WTC11 (cell line): ENCODE measurements around the gene OPN5. TPM values are rescaled to one million over a fixed set of nuclear protein-coding genes. Genes with fewer than 3 reads are reported as not detected.

Source experiments
- ATAC-seq: fragments of 200-7000 bp; cut with Tn5 transposase; 2 replicates; pipeline ENCODE4 v1.10.0; 2021; ENCODE audit warnings: mild to moderate bottlenecking, moderate library complexity
- CTCF ChIA-PET: fragments of 300-600 bp; sonication (Branson Sonifier 250); formaldehyde crosslinking; loops from one replicate; lab custom pipeline; 2021; ENCODE audit warnings: antibody characterized with exemption; lab: Charles Lee
- POLR2A ChIA-PET: fragments of 350-600 bp; sonication (Branson Sonifier 250); formaldehyde crosslinking; loops from one replicate; lab custom pipeline; 2021; ENCODE audit warnings: antibody characterized with exemption; lab: Charles Lee
- DNase-seq: peaks from one replicate; pipeline ENCODE4 v3.0.0; 2021; ENCODE audit warnings: low spot score
- H3K27ac Mint-ChIP-seq: 2 replicates; pipeline ENCODE4 v1.8.0; 2021; ENCODE audit warnings: mixed read lengths
- H3K27me3 Mint-ChIP-seq: 2 replicates; pipeline ENCODE4 v1.8.0; 2021; ENCODE audit warnings: low read depth, mild to moderate bottlenecking, moderate library complexity, mixed read lengths
- H3K36me3 Mint-ChIP-seq: 2 replicates; pipeline ENCODE4 v1.8.0; 2021; ENCODE audit warnings: mixed read lengths
- H3K4me1 Mint-ChIP-seq: 2 replicates; pipeline ENCODE4 v1.8.0; 2022; ENCODE audit warnings: mixed read lengths
- H3K4me3 Mint-ChIP-seq: 2 replicates; pipeline ENCODE4 v1.8.0; 2021; ENCODE audit warnings: mild to moderate bottlenecking, moderate library complexity, mixed read lengths
- H3K9me3 Mint-ChIP-seq: 2 replicates; pipeline ENCODE4 v1.8.0; 2021; ENCODE audit warnings: mixed read lengths
- ATF1 ChIP-seq: sonication (generic); formaldehyde crosslinking; IDR thresholded peaks from 2 replicates; pipeline ENCODE4 v1.8.1; 2023; ENCODE audit warnings: mild to moderate bottlenecking, moderate library complexity, missing genetic modification reagents
- CBFB ChIP-seq: sonication (generic); formaldehyde crosslinking; IDR thresholded peaks from 2 replicates; pipeline ENCODE4 v1.8.1; 2022; ENCODE audit warnings: mild to moderate bottlenecking, low read depth, missing genetic modification reagents
- CREM ChIP-seq: sonication (generic); formaldehyde crosslinking; IDR thresholded peaks from 2 replicates; pipeline ENCODE4 v1.8.1; 2022; ENCODE audit warnings: mild to moderate bottlenecking, missing genetic modification reagents, moderate library complexity
- E2F5 ChIP-seq: sonication (generic); formaldehyde crosslinking; IDR thresholded peaks from 2 replicates; pipeline ENCODE4 v1.8.1; 2022; ENCODE audit warnings: mild to moderate bottlenecking, moderate library complexity, missing genetic modification reagents
- ELF4 ChIP-seq: sonication (generic); formaldehyde crosslinking; IDR thresholded peaks from 2 replicates; pipeline ENCODE4 v1.8.1; 2022; ENCODE audit warnings: low read depth, mild to moderate bottlenecking, moderate library complexity, missing genetic modification reagents
- EMX1 ChIP-seq: fragments of 250-450 bp; sonication (Bioruptor Pico); IDR thresholded peaks from 2 replicates; pipeline ENCODE4 v1.8.0; 2021; ENCODE audit warnings: mild to moderate bottlenecking
- ETV6 ChIP-seq: sonication (generic); formaldehyde crosslinking; IDR thresholded peaks from 2 replicates; pipeline ENCODE4 v1.8.1; 2022; ENCODE audit warnings: mild to moderate bottlenecking, missing genetic modification reagents
- HMGA2 ChIP-seq: fragments of 250-450 bp; sonication (Bioruptor Pico); IDR thresholded peaks from 2 replicates; pipeline ENCODE4 v1.4.0; 2021; ENCODE audit warnings: mild to moderate bottlenecking, moderate library complexity
- IRF2 ChIP-seq: sonication (generic); formaldehyde crosslinking; IDR thresholded peaks from 2 replicates; pipeline ENCODE4 v1.8.0; 2022; ENCODE audit warnings: low read depth, missing genetic modification reagents, borderline replicate concordance
- KAT7 ChIP-seq: sonication (generic); formaldehyde crosslinking; IDR thresholded peaks from 2 replicates; pipeline ENCODE4 v1.8.1; 2023; ENCODE audit warnings: missing genetic modification reagents, mild to moderate bottlenecking, borderline replicate concordance
- MLX ChIP-seq: sonication (generic); formaldehyde crosslinking; IDR thresholded peaks from 2 replicates; pipeline ENCODE4 v1.8.1; 2023; ENCODE audit warnings: mild to moderate bottlenecking, missing genetic modification reagents, moderate library complexity
- OVOL2 ChIP-seq: fragments of 250-450 bp; sonication (Bioruptor Pico); IDR thresholded peaks from 2 replicates; pipeline ENCODE4 v1.9.0; 2021; ENCODE audit warnings: mild to moderate bottlenecking, borderline replicate concordance
- RORB ChIP-seq: fragments of 250-450 bp; sonication (Bioruptor Pico); IDR thresholded peaks from 2 replicates; pipeline ENCODE4 v1.9.0; 2021; ENCODE audit warnings: mild to moderate bottlenecking
- ZBTB21 ChIP-seq: sonication (generic); formaldehyde crosslinking; IDR thresholded peaks from 2 replicates; pipeline ENCODE4 v1.8.1; 2023; ENCODE audit warnings: mild to moderate bottlenecking, missing genetic modification reagents, borderline replicate concordance
- ZNF425 ChIP-seq: fragments of 250-450 bp; sonication (Bioruptor Pico); conservative IDR thresholded peaks from 2 replicates; pipeline ENCODE4 v1.9.0; 2021; ENCODE audit warnings: mild to moderate bottlenecking
- ZNF671 ChIP-seq: fragments of 250-450 bp; sonication (Bioruptor Pico); IDR thresholded peaks from 2 replicates; pipeline ENCODE4 v1.8.0; 2021; ENCODE audit warnings: mild to moderate bottlenecking
- total RNA-seq: library from RNA; stranded (reverse); gene quantifications from 3 replicates; pipeline ENCODE4 v1.2.3, GENCODE V29; 2021
- TF ChIP-seq, protein P1 (sequence below): sonication (generic); formaldehyde crosslinking; IDR thresholded peaks from 2 replicates; pipeline ENCODE4 v1.8.0; 2023; ENCODE audit warnings: missing genetic modification reagents, mild to moderate bottlenecking, borderline replicate concordance
- TF ChIP-seq, protein P2 (sequence below): sonication (generic); formaldehyde crosslinking; IDR thresholded peaks from 2 replicates; pipeline ENCODE4 v1.8.0; 2023; ENCODE audit warnings: missing genetic modification reagents
- TF ChIP-seq, protein P3 (sequence below): sonication (generic); formaldehyde crosslinking; IDR thresholded peaks from 2 replicates; pipeline ENCODE4 v1.8.1; 2022; ENCODE audit warnings: mild to moderate bottlenecking, missing genetic modification reagents, moderate library complexity, borderline replicate concordance
- TF ChIP-seq, protein P4 (sequence below): fragments of 250-450 bp; sonication (Bioruptor Pico); IDR thresholded peaks from 2 replicates; pipeline ENCODE4 v1.8.0; 2021; ENCODE audit warnings: mild to moderate bottlenecking
- TF ChIP-seq, protein P5 (sequence below): fragments of 250-450 bp; sonication (Bioruptor Pico); IDR thresholded peaks from 2 replicates; pipeline ENCODE4 v1.9.0; 2021; ENCODE audit warnings: mild to moderate bottlenecking, borderline replicate concordance

OPN5 gene
- total RNA-seq, 1 experiment from 2014 or later, result not detected

- TF ChIP-seq, protein P1, sequence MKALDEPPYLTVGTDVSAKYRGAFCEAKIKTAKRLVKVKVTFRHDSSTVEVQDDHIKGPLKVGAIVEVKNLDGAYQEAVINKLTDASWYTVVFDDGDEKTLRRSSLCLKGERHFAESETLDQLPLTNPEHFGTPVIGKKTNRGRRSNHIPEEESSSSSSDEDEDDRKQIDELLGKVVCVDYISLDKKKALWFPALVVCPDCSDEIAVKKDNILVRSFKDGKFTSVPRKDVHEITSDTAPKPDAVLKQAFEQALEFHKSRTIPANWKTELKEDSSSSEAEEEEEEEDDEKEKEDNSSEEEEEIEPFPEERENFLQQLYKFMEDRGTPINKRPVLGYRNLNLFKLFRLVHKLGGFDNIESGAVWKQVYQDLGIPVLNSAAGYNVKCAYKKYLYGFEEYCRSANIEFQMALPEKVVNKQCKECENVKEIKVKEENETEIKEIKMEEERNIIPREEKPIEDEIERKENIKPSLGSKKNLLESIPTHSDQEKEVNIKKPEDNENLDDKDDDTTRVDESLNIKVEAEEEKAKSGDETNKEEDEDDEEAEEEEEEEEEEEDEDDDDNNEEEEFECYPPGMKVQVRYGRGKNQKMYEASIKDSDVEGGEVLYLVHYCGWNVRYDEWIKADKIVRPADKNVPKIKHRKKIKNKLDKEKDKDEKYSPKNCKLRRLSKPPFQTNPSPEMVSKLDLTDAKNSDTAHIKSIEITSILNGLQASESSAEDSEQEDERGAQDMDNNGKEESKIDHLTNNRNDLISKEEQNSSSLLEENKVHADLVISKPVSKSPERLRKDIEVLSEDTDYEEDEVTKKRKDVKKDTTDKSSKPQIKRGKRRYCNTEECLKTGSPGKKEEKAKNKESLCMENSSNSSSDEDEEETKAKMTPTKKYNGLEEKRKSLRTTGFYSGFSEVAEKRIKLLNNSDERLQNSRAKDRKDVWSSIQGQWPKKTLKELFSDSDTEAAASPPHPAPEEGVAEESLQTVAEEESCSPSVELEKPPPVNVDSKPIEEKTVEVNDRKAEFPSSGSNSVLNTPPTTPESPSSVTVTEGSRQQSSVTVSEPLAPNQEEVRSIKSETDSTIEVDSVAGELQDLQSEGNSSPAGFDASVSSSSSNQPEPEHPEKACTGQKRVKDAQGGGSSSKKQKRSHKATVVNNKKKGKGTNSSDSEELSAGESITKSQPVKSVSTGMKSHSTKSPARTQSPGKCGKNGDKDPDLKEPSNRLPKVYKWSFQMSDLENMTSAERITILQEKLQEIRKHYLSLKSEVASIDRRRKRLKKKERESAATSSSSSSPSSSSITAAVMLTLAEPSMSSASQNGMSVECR (CRISPR knock-in tag), result no peak
- TF ChIP-seq CREM (CRISPR knock-in tag), result no peak
- TF ChIP-seq ELF4 (CRISPR knock-in tag), result no peak
- no peak for TF ChIP-seq MLX
- TF ChIP-seq ZNF425 (CRISPR knock-in tag), result no peak
- no peak for TF ChIP-seq HMGA2 (CRISPR knock-in tag)
- no peak for TF ChIP-seq CBFB (CRISPR knock-in tag)
- TF ChIP-seq OVOL2 (CRISPR knock-in tag), result no peak
- TF ChIP-seq EMX1 (CRISPR knock-in tag), result no peak
These were observed 28.0 kb downstream of the OPN5 start (continued) for GRCh38 chr6:47809873-47810272.

DNA sequence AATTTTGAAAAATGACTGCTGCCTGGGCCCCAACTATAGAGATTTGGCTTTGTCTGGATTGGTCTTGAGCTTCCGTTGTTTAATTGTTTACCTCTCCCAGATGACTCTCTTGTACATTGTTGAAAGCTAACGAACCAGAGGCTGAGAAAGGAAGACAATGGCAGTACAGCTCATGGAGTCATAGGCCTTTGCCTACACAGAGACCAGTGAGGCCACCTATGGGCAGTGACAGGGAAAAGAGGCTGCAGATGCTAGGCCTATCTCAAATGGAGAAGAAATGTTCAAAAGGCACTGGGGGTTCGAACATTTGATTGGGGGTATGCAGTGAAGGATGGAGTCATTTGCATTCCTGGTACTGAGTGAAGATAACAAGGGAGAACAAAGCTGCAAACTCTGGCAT lies 29.1 kb downstream of the OPN5 start:
- peak; percentile 31 for DNase-seq
- H3K27ac Mint-ChIP-seq, result no peak overlapping the region
- ATAC-seq, result peak; percentile 97
- ChIA-PET CTCF (interaction anchor here (0.7 to 1.5 kb wide), 8 partner anchors 8 to 951 kb away, joined by 3 to 8 read pairs (median 3); no protein-coding TSS in a partner anchor), POLR2A (no interaction called here)
- no peaks in the 10 kb centered on the region for H3K27me3 Mint-ChIP-seq
- H3K4me1 Mint-ChIP-seq, result peaks cover 3% of the 10 kb centered on the region; the same call in 1 of the 2 replicates
- no peak overlapping the region for H3K4me3 Mint-ChIP-seq
- no peaks in the 10 kb centered on the region for H3K9me3 Mint-ChIP-seq
- H3K36me3 Mint-ChIP-seq, result no peaks in the 10 kb centered on the region
- TF ChIP-seq IRF2 (CRISPR knock-in tag), result no peak
- TF ChIP-seq ATF1 (CRISPR knock-in tag), result no peak
- TF ChIP-seq ZNF671 (CRISPR knock-in tag), result no peak
- no peak for TF ChIP-seq ZBTB21 (CRISPR knock-in tag)
- no peak for TF ChIP-seq RORB (CRISPR knock-in tag)
- TF ChIP-seq, protein P2, sequence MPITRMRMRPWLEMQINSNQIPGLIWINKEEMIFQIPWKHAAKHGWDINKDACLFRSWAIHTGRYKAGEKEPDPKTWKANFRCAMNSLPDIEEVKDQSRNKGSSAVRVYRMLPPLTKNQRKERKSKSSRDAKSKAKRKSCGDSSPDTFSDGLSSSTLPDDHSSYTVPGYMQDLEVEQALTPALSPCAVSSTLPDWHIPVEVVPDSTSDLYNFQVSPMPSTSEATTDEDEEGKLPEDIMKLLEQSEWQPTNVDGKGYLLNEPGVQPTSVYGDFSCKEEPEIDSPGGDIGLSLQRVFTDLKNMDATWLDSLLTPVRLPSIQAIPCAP (CRISPR knock-in tag), result no peak
- no peak for TF ChIP-seq CREM (CRISPR knock-in tag)
- no peak for TF ChIP-seq E2F5 (CRISPR knock-in tag)
- TF ChIP-seq, protein P3, sequence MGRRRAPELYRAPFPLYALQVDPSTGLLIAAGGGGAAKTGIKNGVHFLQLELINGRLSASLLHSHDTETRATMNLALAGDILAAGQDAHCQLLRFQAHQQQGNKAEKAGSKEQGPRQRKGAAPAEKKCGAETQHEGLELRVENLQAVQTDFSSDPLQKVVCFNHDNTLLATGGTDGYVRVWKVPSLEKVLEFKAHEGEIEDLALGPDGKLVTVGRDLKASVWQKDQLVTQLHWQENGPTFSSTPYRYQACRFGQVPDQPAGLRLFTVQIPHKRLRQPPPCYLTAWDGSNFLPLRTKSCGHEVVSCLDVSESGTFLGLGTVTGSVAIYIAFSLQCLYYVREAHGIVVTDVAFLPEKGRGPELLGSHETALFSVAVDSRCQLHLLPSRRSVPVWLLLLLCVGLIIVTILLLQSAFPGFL, result no peak
- TF ChIP-seq KAT7 (CRISPR knock-in tag), result no peak
- TF ChIP-seq, protein P4, sequence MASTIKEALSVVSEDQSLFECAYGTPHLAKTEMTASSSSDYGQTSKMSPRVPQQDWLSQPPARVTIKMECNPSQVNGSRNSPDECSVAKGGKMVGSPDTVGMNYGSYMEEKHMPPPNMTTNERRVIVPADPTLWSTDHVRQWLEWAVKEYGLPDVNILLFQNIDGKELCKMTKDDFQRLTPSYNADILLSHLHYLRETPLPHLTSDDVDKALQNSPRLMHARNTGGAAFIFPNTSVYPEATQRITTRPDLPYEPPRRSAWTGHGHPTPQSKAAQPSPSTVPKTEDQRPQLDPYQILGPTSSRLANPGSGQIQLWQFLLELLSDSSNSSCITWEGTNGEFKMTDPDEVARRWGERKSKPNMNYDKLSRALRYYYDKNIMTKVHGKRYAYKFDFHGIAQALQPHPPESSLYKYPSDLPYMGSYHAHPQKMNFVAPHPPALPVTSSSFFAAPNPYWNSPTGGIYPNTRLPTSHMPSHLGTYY (CRISPR knock-in tag), result no peak
- TF ChIP-seq, protein P5, sequence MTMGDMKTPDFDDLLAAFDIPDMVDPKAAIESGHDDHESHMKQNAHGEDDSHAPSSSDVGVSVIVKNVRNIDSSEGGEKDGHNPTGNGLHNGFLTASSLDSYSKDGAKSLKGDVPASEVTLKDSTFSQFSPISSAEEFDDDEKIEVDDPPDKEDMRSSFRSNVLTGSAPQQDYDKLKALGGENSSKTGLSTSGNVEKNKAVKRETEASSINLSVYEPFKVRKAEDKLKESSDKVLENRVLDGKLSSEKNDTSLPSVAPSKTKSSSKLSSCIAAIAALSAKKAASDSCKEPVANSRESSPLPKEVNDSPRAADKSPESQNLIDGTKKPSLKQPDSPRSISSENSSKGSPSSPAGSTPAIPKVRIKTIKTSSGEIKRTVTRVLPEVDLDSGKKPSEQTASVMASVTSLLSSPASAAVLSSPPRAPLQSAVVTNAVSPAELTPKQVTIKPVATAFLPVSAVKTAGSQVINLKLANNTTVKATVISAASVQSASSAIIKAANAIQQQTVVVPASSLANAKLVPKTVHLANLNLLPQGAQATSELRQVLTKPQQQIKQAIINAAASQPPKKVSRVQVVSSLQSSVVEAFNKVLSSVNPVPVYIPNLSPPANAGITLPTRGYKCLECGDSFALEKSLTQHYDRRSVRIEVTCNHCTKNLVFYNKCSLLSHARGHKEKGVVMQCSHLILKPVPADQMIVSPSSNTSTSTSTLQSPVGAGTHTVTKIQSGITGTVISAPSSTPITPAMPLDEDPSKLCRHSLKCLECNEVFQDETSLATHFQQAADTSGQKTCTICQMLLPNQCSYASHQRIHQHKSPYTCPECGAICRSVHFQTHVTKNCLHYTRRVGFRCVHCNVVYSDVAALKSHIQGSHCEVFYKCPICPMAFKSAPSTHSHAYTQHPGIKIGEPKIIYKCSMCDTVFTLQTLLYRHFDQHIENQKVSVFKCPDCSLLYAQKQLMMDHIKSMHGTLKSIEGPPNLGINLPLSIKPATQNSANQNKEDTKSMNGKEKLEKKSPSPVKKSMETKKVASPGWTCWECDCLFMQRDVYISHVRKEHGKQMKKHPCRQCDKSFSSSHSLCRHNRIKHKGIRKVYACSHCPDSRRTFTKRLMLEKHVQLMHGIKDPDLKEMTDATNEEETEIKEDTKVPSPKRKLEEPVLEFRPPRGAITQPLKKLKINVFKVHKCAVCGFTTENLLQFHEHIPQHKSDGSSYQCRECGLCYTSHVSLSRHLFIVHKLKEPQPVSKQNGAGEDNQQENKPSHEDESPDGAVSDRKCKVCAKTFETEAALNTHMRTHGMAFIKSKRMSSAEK (CRISPR knock-in tag), result no peak
- TF ChIP-seq ETV6 (CRISPR knock-in tag), result no peak
